ENCODE measurements around the gene WASF2.
"Not testable (repeated sequence)": the region's sequence is repeated elsewhere in the genome, so short reads cannot be mapped to it uniquely, and the experiment has no call there.

- TF ChIP-seq CTCF, POLR2A (IDR thresholded peaks at IDR 0.05): not testable (repeated sequence)
Measured at GRCh38 chr1:27432725-27433124, 57.2 kb downstream of the WASF2 start.
